UCSD-AML1 (cell line): ENCODE results near the gene EGFL8.

ENCODE experiments used
- DNase-seq: peaks from one replicate; lab custom pipeline; 2025; ENCODE audit not compliant: unreplicated experiment; lab: John Stamatoyannopoulos, UW

The EGFL8 gene

DNA sequence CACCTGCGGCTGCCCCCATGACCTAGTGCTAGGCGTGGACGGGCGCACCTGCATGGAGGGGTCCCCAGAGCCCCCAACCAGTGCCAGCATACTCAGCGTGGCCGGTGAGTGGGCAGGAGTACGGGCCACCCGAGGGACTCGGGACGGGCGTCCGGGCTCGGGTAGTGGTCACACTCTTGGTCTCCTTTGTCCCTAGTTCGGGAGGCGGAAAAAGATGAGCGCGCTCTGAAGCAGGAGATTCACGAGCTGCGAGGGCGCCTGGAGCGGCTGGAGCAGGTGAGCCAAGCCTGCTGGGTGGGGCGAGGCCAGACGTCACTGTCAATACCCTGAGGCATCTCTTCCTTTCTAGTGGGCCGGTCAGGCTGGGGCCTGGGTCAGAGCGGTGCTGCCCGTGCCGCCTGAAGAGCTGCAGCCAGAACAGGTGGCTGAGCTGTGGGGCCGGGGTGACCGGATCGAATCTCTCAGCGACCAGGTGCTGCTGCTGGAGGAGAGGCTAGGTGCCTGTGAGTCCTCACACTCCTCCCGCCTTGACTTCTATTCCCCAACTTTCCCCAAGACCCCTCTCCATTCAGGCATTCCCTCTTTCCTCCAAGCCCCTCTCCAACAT lies 2.9 kb downstream of the EGFL8 start:
- DNase-seq: no peak

DNA sequence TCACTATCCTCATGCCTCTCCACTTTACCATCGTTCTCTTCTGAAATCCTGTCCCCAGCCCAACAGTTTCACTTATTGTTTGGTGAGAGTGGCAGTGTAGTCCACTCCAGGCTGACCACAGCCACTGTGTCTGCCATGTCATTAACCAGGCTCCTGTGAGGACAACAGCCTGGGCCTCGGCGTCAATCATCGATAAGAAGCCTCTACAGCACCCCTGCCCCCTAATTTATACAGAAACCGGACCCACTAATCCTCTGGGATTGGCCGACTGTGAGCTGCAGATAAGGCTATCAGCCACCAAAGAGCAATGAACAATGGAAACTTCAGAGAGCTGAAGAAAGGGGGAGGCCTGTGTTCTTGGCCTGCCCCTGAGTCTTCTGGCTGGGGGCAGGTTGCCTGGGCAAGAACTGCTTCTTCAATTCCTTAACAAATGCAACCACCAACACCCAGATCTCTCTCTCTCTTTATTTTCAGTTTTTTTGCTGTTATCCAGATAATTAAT lies 3.4 kb downstream of the EGFL8 start:
- no peak for DNase-seq

- no peak for DNase-seq
Observed at GRCh38 chr6:32168350-32168749, 4.0 kb downstream of the EGFL8 start.

DNA sequence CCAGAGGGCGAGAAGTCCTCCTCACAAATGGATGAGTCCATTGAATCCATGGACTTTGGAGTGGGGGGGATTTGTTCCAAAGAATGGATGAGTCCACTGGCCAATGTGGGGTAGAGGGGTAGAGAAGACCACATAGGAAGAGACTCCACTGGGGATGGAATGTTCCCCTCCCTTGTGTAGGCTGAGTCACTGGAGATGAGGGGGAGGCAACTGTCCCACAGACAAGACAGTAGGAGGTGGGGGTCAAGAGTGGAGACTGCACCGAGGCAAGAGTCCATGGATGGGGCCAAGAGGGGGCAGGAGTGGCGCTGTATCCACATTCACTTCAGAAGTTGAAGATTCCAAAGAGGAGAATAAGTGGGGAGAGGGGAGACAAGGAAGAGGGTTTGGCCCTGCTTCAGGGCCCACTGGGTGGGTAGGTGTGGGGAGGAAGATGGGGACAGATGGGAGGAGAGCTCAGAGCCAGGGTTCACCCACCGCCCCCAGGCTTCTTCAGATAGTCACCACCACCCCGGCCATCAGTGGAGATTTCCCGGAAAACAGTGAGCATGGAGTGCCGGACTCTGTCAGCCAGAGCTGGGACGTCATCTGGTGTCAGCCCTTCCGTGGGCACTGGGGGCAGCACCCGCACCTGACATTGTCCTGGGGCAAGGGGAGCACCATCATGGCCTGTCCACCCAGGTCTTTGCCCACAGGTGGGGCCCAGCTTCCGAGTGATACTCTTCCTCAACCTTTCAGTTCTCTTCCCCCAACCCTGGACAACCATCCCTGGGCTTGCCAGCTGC lies 4.6 kb downstream of the EGFL8 start:
- DNase-seq: no peak

- no peak for DNase-seq
Observed at GRCh38 chr6:32170294-32170693, 5.9 kb downstream of the EGFL8 start.

DNA sequence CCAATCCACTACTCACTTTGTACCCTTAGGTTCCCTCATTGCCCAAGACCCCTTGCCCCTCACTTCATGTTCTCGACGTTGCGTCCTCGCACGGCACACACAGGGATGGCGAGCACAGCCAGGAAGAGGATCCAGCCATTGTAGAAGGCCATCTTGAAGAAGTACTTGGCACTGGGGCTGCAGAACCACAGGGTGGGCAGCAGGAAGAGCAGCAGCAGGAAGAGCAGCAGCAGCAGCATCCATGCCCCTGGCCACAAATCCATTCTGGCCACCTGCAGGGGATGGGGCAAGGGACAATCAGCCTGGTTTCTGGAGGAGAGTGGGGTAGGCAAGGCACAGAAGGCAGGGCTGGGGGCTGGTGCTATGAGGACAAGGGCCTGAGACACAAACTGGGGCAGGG lies 6.8 kb downstream of the EGFL8 start:
- no peak for DNase-seq

DNA sequence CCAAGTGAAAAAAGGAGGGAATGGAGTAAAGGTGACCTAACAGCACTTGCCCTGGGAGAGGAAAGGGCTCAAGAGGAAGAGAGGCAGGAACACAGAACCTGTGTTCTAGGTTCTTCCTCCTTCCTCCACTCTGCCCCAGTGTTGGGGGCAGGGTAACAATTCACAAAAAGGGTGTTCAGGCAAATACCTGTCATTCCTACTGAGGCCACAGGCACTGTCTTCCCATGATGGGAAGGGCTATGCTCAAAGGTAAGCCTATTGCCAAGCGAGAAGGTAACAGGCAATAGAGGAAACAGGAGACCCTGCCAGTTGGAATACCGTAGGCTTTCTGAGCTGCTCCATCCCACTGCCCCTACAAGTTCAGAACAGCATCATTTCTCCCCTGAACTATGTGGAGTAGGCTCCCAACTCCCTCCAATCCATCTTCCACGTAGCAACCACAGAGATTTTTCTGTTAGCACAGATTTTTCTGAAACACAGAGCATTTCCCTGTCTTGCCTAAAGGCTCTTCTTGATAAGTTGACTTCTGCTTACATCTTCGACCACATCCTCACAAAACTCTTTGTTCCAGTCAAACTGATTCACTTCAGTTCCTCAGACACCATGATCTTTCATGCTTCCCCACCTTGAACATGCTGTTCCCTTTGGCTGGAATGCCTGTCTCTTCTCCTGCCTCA lies 8.8 kb downstream of the EGFL8 start:
- DNase-seq: no peak

GRCh38 chr6:32174416-32174815 lies 10.0 kb downstream of the EGFL8 start:
- no peak for DNase-seq

DNA sequence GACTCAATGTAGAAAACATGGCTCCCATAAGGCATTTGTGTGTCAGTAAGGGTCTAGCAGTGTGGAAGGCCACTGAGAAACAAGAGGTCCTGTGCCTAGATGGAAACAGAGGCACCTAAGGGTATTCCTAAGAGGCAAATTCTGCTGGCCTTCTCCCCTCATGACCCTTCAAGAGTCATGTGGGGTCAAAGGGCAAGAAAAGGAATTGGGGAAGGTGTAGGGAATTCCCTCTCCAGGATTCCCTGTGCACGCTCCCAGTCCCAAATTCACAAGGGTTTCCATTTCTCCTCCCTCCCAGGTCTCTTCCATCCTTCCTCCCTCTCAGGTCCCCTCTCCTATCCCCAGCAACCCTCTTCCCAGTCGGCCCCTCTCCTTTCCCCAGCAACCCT lies 10.9 kb downstream of the EGFL8 start:
- DNase-seq: no peak

DNA sequence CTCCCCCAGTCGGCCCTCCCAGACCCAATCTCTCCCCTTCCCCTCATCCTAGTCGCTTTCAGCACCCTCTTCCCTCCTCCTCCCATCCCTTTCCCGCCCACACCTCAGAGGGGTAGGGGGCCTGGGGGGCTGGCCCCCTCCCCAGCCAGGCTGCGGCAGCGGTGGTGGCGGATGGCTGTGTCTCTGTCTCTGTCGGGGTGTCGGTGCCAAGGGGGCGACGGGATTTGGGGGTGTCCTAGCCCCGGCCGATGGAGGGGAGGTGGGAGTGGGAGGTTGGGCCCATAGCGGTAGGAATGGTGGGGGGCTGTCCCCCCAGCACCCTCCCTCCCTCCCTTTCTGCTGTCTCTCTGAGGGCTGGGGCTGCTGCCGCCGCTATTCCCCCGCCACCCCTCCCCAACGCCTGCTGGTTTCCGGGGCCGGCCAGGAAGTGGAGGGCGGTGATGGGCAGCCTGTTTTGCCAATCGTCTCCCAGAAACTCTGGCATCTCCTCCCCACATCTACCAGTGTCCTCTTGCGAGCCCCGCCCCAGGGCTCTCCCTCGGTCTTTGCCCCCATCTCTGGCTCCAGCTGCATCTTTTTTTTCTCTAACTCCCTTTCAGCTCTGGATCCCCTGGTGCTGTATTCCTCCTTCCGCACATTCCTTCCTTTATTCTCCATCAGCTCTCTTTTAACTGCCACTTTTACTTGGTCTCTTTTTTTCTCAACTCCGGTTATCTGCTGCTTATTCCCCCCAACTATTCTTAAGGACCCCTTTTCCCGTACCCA lies 11.5 kb downstream of the EGFL8 start, which contains the start of gene AGPAT1:
TSS of gene AGPAT1 (minus strand) at position 374 of the 765 bp plus-strand sequence. CDS start 4,588 bp downstream, outside the sequence.
- DNase-seq: peak; percentile 95

DNA sequence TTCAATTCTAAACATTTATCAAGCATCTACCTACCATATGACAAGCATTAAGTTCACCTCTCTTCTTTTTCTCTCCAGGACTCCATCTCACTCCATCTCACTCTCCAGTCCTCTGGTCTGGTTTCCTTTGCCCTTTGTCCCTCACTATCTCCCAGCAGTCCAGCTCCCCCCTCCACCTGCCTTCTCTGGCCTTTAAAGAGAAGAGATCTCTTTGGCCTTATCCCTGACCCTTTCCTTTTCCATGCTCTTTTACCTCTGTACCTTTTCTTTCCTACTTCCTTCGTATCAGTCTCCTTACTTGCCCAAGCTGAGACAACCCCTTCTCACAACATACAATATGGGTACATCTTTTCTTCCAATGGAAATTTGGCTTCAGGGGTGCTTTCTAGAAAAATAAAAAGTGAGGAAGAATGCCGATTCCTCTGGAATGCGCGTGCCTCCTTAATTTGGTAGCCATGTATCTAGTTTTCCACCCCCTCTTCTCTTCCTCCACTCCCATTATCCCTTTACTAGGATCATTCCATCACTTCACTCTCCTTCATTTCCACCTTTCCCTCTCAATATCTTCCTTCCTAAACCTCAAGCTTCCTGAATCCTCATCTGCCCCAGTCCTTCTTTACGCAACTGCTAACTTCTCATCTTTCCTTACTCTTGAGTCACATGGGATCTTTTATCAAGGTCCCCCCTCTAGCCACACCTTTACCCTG lies 12.2 kb downstream of the EGFL8 start:
- no peak for DNase-seq

- peak; percentile 71 for DNase-seq
Observed at GRCh38 chr6:32177183-32177787, 12.9 kb downstream of the EGFL8 start.

GRCh38 chr6:32177788-32178546 lies 13.6 kb downstream of the EGFL8 start, which contains the start of gene RNF5:
RNF5 (plus strand) TSS chr6:32178405; CDS start chr6:32178512, 107 bp downstream.
- DNase-seq: peak; percentile 94

DNA sequence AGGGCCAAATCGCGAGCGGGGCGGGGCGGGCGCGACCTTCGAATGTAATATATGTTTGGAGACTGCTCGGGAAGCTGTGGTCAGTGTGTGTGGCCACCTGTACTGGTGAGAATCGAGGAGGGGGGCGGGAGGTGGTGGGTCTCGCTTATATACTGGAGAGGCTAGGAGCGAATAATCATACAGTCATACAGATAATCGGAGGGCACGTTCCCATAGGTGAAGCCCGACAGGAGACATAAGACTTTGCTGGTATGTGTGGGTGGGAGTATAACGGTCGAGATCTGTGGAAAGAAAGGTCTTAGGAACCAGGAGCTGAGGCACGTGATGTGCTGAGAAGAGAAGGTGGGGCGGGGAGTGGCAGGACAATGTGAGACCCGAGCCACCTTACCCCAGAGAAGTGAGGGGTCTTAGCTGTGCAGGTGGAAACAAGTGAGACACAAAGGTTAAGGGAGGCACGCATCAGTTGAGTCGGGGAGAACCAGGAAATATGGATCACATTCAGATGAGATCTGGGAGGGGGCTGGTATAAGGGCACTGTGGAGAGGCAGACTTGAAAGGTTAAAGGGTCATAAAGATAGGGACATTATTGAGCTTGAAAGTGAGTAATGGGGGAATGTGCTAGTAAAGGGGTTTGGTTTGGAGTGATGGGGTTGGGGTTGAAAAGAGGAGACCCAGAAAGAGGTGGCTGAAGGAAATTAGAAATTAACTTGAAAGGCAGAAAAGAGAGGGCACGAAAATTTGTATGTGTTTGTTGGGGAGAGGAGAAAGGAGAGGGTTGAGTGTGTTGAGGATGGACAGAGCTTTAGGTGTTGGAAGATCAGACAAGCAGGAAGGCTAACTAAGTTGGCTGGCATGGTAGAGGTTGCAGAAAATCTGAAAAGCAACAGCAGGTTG lies 14.4 kb downstream of the EGFL8 start:
- DNase-seq: no peak

GRCh38 chr6:32179766-32180405 lies 15.5 kb downstream of the EGFL8 start:
- DNase-seq: no peak

- no peak for DNase-seq
Observed at GRCh38 chr6:32181148-32181702, 16.8 kb downstream of the EGFL8 start.

GRCh38 chr6:32181915-32182529 lies 17.6 kb downstream of the EGFL8 start:
- no peak for DNase-seq
